SK-N-SH treated with all-trans-retinoic acid at 6 μM for 48 hours (cell line): ENCODE data around the gene FAS.

Experiments used
- ATAC-seq: fragments of 200-7000 bp; cut with Tn5 transposase; 3 replicates; pipeline ENCODE4 v1.9.1; 2020; ENCODE audit warnings: mild to moderate bottlenecking, moderate library complexity
- ARNTL ChIP-seq: fragments of 450-650 bp; formaldehyde crosslinking; IDR thresholded peaks from 2 replicates; pipeline ENCODE4 v1.5.0; 2020; ENCODE audit warnings: low read depth, mild to moderate bottlenecking, moderate library complexity, borderline replicate concordance
- BACH2 ChIP-seq: fragments of 250-450 bp; sonication (Bioruptor Pico); IDR thresholded peaks from 2 replicates; pipeline ENCODE4 v1.9.0; 2021; ENCODE audit warnings: mild to moderate bottlenecking, borderline replicate concordance
- CSDC2 ChIP-seq: fragments of 250-450 bp; sonication (Bioruptor Pico); IDR thresholded peaks from 2 replicates; pipeline ENCODE4 v1.5.0; 2020; ENCODE audit warnings: mild to moderate bottlenecking, moderate library complexity
- CSRNP3 ChIP-seq: fragments of 250-450 bp; sonication (Bioruptor Pico); IDR thresholded peaks from 2 replicates; pipeline ENCODE4 v1.5.1; 2021; ENCODE audit warnings: mild to moderate bottlenecking, moderate library complexity
- ESRRG ChIP-seq: fragments of 250-450 bp; sonication (Bioruptor Pico); IDR thresholded peaks from 2 replicates; pipeline ENCODE4 v1.6.1; 2021; ENCODE audit warnings: mild to moderate bottlenecking
- ISL1 ChIP-seq: fragments of 250-450 bp; sonication (Bioruptor Pico); IDR thresholded peaks from 2 replicates; pipeline ENCODE4 v2.1.2; 2022; ENCODE audit warnings: mild to moderate bottlenecking, moderate library complexity
- OSR1 ChIP-seq: fragments of 250-450 bp; sonication (Bioruptor Pico); IDR thresholded peaks from 2 replicates; pipeline ENCODE4 v1.8.0; 2022; ENCODE audit warnings: moderate library complexity, mild to moderate bottlenecking, inconsistent platforms
- PATZ1 ChIP-seq: fragments of 250-450 bp; sonication (Bioruptor Pico); IDR thresholded peaks from 2 replicates; pipeline ENCODE4 v1.8.0; 2020; ENCODE audit warnings: mild to moderate bottlenecking, moderate library complexity, borderline replicate concordance
- PPARA ChIP-seq: fragments of 250-450 bp; sonication (Bioruptor Pico); IDR thresholded peaks from 2 replicates; pipeline ENCODE4 v1.5.0; 2020; ENCODE audit warnings: mild to moderate bottlenecking, borderline replicate concordance
- TCF4 ChIP-seq: fragments of 250-450 bp; sonication (Bioruptor Pico); IDR thresholded peaks from 2 replicates; pipeline ENCODE4 v1.8.0; 2021; ENCODE audit warnings: mild to moderate bottlenecking, moderate library complexity, borderline replicate concordance
- TSHZ2 ChIP-seq: fragments of 250-450 bp; sonication (Bioruptor Pico); IDR thresholded peaks from 2 replicates; pipeline ENCODE4 v1.5.0; 2020; ENCODE audit warnings: mild to moderate bottlenecking, moderate library complexity
- ZNF565 ChIP-seq: fragments of 450-650 bp; formaldehyde crosslinking; conservative IDR thresholded peaks from 2 replicates; pipeline ENCODE4 v1.5.0; 2020; ENCODE audit warnings: low read depth, mild to moderate bottlenecking, moderate library complexity
- ZNF70 ChIP-seq: fragments of 450-650 bp; formaldehyde crosslinking; IDR thresholded peaks from 2 replicates; pipeline ENCODE4 v1.5.0; 2020; ENCODE audit warnings: mild to moderate bottlenecking, moderate library complexity
- ZNF8 ChIP-seq: fragments of 450-650 bp; formaldehyde crosslinking; IDR thresholded peaks from 2 replicates; pipeline ENCODE4 v1.5.0; 2020; ENCODE audit warnings: mild to moderate bottlenecking, moderate library complexity
- TF ChIP-seq, protein P1 (sequence below): fragments of 250-450 bp; sonication (Bioruptor Pico); IDR thresholded peaks from 2 replicates; pipeline ENCODE4 v1.5.1; 2020; ENCODE audit warnings: low read depth, mild to moderate bottlenecking, moderate library complexity

Gene FAS

GRCh38 chr10:88986549-88987242, 3.9 kb upstream of the FAS start:
- TF ChIP-seq CSRNP3 (CRISPR knock-in tag) (no peak), ZNF565 (CRISPR knock-in tag) (no peak)
- no peak for ATAC-seq

- no peak for ATAC-seq
These were observed 3.3 kb upstream of the FAS start for GRCh38 chr10:88987243-88987725.

DNA sequence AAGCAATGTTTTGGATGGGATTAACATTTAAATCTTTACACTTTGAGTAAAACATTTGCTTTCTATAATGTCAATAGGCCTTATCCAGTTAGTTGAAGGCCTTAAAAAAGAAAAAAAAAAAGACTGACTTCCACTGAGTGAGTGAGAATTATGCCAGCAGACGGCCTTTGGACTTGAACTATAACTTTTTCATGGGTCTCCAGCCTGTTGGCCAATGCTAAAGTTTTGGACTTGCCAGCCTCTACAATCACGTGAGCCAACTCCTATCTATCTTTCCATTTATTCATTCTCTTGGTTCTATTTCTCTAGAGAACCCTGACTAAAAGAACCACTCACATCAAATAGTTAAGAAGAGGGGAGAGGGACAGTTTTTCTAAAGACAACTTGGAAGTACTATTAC, 2.8 kb upstream of the FAS start:
- TF ChIP-seq ZNF8 (no peak), ARNTL (CRISPR knock-in tag) (no peak), ESRRG (CRISPR knock-in tag) (no peak)
- ATAC-seq: no peak

More at GRCh38 chr10:88987243-88987725, 3.3 kb upstream of the FAS start:
- no peak for TF ChIP-seq ZNF70
- no peak for TF ChIP-seq ZNF565 (CRISPR knock-in tag)
- no peak for TF ChIP-seq CSRNP3 (CRISPR knock-in tag)
- TF ChIP-seq ISL1: no peak
- TF ChIP-seq ARNTL (CRISPR knock-in tag): no peak
- no peak for TF ChIP-seq CSDC2 (CRISPR knock-in tag)
- TF ChIP-seq TSHZ2 (CRISPR knock-in tag): no peak
- TF ChIP-seq OSR1: no peak
- TF ChIP-seq BACH2 (CRISPR knock-in tag): no peak

DNA sequence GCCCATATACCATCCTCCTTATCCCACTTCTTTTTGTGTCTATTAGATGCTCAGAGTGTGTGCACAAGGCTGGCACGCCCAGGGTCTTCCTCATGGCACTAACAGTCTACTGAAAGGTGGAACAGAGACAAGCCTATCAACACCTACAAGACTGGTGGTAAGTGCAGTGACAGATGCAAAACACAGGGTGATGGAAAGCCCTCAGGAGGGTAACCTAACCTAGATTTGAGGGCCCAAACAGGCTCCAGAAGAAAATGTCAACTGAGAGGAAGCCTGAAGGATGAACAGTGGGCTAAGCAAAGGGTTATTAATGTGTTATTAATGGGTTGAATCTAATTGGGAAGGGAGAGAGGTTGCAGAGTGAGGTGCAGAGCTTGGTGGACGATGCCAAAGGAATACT, 1.2 kb upstream of the FAS start:
- TF ChIP-seq PATZ1 (CRISPR knock-in tag) (no peak), BACH2 (CRISPR knock-in tag) (no peak), ZNF565 (CRISPR knock-in tag) (no peak), CSRNP3 (CRISPR knock-in tag) (no peak), ZNF8 (no peak), ARNTL (CRISPR knock-in tag) (no peak), TCF4 (CRISPR knock-in tag) (no peak), ISL1 (no peak), ZNF70 (no peak), PPARA (CRISPR knock-in tag) (no peak)
- TF ChIP-seq, protein P1, sequence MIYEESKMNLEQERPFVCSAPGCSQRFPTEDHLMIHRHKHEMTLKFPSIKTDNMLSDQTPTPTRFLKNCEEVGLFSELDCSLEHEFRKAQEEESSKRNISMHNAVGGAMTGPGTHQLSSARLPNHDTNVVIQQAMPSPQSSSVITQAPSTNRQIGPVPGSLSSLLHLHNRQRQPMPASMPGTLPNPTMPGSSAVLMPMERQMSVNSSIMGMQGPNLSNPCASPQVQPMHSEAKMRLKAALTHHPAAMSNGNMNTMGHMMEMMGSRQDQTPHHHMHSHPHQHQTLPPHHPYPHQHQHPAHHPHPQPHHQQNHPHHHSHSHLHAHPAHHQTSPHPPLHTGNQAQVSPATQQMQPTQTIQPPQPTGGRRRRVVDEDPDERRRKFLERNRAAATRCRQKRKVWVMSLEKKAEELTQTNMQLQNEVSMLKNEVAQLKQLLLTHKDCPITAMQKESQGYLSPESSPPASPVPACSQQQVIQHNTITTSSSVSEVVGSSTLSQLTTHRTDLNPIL (CRISPR knock-in tag): no peak
- no peak for ATAC-seq
